ENCODE measurements around the gene PELI2.

- TF ChIP-seq GATA2 (IDR thresholded peaks at IDR 0.05; ENCODE audit: low read depth, low read length) (no peak), GATA3 (IDR thresholded peaks at IDR 0.05; ENCODE audit: low read depth, low read length) (no peak)
Observed at GRCh38 chr14:56107615-56108014, 10.6 kb upstream of the PELI2 start.

Measured in SH-SY5Y (cell line).